ENCODE results near the gene ZSCAN2.
"Not testable (repeated sequence)": the region's sequence is repeated elsewhere in the genome, so short reads cannot be mapped to it uniquely, and the experiment has no call there.

The ZSCAN2 gene

DNA sequence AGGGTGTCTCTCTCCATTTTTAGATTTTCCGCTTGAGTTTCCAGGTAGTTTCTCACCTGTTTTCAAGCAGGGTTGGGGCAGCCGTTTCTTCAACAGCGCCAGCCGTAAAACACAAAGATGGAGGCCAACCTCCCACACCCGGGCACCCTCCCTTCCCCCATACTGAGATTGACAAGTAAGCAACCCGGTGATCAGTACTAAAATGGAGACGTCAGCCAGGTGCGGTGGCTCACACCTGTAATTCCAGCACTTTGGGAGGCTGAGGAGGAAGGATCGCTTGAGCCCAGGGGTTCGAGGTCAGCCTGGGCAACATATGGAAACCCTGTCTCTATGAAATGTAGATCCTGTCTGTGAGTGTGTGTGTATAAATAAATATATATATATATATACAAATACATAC is 903 bp upstream of the ZSCAN2 start:
- DNase-seq = no peak

DNA sequence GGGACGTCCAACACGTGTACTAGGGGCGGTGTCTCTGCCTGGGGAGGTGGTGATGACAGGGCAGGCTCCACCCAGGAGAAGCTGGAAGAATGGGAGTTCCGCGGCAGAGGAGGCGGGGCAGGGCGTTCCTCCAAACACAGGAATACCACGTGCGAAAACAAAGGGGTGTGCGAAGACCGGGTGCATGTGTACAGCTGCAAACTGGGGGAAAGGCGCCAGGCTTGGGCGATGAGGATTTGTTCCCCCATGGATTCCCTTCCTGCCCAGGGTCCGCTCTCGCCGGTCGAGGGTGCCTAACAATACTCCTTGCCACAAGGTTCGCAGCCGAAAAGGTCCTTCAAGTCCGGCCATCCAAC is 500 bp upstream of the ZSCAN2 start:
- DNase-seq = peak; percentile 66

DNA sequence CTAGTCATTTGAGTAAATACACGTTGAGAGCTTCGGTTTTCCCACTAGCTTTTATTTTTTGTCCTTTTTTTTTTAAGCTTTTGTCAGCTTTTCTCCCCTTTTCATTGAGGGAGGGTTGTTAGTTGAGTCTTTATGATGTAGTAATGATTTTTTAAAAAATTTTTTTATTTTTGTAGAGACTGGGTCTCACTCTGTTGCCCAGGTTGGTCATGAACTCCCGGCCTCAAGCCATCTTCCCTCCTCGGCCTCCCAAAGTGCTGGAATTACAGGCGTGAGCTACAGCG is 688 bp downstream of the ZSCAN2 start:
- DNase-seq = no peak

DNA sequence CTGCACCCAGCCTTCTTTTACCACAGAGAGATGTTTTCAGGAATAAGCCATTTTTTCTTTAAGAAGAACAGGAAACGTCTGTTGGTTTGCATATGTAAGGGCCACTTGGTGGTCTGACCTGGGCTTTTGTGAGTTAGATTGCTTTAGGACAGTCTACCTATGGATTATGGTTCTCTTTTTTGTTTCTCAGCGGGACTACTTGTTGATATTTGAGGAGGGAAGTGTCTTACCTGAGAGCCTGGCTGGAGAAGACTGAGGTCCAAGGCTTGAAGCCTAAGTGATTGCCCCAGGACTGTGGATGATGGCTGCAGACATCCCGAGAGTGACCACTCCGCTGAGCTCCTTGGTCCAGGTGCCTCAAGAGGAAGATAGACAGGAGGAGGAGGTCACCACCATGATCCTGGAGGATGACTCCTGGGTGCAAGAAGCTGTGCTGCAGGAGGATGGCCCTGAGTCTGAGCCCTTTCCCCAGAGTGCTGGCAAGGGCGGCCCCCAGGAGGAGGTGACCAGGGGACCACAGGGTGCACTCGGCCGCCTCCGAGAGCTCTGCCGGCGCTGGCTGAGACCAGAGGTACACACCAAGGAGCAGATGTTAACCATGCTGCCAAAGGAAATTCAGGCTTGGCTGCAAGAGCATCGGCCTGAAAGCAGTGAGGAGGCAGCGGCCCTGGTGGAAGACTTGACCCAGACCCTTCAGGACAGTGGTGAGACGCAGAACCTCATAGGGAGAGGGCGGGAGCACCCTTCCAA is 3.0 kb downstream of the ZSCAN2 start:
- no peak for DNase-seq

DNA sequence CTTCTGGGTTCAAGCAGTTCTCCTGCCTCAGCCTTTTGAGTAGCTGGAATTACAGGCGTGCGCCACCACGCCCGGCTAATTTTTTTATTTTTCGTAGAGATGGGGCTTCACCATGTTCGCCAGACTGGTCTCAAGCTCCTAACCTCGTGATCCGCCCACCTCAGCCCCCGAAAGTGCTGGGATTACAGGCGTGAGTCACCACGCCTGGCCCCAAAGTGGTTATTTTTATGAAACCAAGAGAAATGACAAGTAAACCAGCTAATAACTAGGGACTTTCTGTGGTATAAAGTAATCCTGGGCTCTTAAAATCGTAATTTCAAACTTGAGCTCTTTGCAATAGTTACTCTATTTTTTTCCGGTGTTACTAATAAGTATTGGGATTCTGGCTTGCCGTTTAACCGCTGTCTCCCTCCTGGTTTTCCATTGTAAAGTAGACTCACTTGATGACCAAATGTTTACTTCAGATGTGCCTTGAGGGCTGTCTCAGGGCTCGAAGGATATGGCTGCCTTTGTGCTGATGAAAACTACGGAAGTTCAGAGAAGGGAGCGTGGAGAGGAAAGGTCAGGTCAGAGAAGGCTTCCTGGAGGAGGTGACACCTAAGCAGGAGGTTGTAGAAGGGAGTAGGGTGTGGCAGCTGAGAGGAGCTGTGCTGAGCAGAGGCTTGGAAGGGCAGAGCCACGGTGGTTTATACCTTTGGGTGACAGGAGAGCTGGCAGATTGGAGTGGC is 4.2 kb downstream of the ZSCAN2 start:
- no peak for DNase-seq

DNA sequence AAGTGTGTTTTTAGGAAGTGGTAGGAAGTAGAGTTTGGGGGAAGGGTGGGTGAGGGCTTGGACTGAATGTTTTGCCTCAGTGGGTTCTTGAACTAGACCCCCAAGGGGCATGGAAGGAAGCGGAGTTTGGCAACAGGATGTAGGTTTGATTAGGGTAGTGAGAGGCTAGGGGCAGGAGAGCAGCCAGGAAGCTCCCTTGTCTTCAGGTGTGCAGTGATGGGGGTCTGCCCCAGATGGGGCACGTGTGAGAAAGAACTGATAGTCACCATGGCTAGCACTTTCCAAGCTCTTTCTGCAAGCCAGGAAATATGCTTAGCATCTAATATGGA is 4.7 kb downstream of the ZSCAN2 start:
- no peak for DNase-seq

DNA sequence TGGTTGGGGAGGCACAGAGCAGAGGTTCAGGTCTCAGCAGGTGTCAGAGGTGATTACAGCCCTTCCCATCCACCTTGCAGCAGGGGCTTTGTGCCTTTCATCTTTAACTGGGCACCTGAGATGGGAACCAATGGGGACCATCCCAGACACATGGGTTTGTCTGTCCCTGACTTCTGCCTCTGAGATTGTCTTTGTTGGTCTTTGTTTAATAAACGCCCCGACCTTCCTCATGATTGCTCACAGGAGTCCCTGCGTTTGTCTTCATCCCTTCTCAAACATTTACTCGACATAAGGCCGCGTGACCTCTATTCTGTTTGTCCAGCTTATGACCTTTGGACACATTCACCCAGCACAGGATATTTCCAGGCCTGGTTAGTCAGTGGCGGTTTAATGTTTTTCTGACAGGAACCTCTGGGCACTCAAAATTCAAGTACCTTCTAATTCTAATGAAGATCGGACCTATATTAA is 5.9 kb downstream of the ZSCAN2 start:
- DNase-seq = no peak

DNA sequence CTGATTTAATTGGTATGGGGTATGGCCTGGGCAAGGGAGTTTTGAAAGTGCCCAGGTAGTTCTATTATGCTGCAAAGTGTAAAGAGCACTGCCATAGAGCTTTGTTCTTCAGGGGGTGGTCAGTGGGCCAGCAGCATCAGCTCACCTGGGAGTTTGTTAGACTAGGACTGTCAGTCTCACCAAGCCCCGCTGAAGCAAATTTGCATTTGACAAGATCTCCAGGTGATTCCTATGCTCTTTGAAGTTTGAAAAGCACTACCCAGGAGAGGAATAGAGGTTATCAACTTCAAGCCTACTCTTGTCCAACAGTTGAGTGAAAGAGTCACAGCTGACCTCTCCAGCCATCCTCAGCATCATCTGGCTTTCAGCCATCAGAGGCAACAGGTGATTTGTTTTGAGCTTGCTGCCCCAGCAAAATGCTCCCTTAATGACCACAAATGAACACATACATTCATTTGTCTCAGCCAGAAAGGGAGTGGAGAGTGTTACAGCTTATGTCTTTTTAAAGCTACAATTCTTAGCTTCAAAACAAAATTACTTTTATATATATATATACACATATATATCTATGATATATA is 8.0 kb downstream of the ZSCAN2 start:
- DNase-seq = no peak

DNA sequence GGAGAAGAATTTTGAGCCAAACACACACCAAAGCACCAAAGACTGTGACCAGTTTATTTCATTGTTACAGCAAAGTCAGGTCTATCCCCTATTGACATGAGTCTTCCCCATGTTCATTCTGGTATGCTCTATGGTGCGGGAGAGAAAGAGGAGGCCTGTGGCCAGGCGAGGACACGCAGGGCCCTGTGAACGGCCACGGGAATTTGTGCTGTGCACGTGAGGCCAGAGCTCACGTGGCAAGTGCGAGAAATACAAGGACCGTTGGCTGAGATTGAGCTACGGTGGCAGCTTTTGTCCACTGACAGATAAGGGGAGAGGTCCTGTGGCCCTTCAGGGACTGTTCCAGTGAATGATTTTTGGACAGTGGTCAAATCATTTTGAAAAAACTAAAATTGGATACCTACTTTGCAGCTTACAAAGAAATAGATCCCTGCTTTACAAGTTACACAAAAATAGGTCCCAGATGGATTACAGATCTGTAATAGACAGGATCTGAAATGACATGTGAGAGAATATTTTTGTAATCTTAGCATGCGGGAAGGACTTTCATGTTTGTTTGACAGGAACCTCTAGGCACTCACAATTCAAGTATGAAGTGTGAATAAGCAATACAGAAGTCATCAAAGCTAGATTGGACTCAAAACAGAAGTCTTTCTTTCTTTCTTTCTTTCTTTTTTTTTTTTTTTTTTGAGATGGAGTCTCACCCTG is 9.2 kb downstream of the ZSCAN2 start:
- DNase-seq = no peak

DNA sequence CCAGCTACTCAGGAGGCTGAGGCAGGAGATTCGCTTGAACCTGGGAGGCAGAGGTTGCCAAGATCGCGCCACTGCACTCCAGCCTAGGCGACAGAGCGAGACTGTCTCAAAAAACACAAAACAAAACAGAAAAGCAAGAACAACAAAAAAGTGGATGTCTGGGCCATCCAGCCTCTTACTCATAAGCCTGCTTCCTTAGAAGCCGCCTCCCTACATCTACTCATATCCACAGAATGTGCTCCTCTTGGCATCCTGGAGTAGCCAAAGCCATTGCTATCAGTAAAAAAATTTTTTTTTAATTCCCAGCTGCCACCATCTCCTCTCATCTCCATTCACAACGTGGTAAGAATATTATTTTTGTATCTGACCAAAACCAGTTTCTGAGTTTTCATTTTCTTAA is 10.8 kb downstream of the ZSCAN2 start:
- no peak for DNase-seq

DNA sequence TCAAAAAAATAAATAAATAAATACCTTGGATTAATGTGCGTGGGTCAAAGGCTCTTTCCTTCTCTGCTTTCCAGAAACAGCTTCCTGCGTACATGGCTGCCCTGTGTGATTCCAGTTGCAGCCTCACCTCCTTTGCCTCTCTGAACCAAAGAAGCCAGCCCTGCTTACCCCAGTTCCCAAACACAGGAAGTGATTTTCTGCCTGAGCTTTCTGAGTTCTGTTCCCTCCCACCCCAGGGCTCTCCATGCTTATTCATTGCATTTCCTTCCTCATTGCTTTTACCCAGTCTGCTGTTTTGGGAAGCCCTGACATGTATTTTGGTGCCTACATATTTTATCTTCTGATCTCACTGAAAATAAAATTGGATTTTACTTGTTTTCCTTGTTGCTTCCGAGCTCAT is 15.4 kb downstream of the ZSCAN2 start:
- DNase-seq = no peak

DNA sequence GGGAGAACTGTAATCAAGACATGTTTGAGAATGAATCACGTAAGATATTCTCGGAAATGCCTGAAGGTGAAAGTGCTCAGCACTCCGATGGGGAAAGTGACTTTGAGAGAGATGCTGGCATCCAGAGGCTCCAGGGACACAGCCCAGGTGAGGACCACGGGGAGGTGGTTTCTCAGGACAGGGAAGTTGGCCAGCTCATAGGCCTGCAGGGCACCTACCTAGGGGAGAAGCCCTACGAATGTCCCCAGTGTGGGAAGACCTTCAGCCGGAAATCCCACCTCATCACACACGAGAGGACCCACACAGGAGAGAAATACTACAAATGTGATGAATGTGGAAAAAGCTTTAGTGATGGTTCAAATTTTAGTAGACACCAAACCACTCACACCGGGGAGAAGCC is 19.8 kb downstream of the ZSCAN2 start:
- DNase-seq = no peak

DNA sequence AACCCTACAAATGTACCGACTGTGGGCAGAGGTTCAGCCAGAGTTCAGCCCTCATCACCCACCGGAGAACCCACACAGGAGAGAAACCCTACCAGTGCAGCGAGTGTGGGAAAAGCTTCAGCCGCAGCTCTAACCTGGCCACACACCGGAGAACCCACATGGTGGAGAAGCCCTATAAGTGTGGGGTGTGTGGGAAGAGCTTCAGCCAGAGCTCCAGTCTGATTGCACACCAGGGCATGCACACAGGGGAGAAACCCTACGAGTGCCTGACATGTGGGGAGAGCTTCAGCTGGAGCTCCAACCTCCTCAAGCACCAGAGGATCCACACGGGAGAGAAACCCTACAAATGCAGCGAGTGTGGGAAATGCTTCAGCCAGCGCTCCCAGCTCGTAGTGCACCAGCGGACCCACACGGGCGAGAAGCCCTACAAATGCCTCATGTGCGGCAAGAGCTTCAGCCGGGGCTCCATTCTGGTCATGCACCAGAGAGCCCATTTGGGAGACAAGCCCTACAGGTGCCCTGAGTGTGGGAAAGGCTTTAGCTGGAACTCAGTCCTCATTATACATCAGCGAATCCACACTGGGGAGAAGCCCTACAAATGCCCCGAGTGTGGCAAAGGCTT is 20.7 kb downstream of the ZSCAN2 start:
- no peak for DNase-seq

DNA sequence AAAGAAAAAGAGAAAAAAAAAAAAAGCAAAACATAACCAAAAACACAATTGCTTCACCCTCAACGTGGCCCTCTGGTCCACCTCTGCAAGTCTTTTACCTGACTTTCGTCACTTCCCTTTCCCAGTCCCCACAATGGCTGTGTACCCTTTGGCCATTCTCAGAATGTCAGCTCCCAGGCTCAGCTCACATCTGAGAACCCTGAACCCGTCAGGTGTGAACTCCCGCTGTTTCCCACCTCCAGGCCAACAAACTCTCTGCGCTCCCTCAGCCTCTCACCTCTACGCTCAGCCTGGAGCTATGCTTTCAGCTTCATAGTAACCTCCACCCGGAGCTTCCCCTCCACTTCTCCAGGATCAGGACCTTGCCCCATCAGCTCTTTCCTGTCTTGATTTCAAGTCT is 23.6 kb downstream of the ZSCAN2 start:
- no peak for DNase-seq

DNA sequence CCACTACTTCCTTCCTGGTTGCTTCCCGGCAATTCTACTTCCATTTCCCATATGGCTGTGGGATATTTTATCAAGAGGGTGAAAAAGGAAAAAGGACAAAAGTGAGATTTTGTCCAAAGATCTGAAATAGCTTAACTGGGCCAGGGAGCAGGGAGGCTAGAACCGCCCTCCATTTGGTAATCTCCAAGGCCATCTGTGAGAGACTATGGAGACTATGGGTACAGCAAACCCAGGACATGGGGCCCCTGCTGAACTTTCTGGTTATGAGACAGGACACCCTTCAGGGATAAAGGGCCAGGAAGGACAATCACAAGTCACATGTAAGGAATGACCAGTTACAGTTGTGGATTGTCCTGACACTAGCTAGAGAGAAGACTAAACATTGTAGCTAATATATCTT is 24.3 kb downstream of the ZSCAN2 start:
- DNase-seq = no peak

DNA sequence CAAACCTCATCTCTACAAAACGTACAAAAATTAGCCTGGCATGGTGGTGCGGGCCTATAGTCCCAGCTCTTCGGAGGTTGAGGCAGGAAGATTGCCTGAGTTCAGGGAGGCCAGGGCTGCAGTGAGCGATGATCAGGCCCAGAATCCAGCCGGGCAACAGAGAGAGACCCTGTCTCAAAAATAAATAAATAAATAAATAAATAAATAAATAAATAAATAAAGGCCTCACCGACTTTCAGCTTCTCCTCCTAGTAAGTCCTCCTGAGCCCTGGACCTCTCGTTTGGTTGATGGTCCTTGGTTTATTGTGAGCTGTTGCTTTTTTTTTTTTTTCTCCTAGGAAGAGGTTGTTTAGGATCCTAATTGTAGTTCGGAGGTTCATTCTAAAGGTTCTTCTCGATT is 28.2 kb downstream of the ZSCAN2 start:
- DNase-seq = no peak

DNA sequence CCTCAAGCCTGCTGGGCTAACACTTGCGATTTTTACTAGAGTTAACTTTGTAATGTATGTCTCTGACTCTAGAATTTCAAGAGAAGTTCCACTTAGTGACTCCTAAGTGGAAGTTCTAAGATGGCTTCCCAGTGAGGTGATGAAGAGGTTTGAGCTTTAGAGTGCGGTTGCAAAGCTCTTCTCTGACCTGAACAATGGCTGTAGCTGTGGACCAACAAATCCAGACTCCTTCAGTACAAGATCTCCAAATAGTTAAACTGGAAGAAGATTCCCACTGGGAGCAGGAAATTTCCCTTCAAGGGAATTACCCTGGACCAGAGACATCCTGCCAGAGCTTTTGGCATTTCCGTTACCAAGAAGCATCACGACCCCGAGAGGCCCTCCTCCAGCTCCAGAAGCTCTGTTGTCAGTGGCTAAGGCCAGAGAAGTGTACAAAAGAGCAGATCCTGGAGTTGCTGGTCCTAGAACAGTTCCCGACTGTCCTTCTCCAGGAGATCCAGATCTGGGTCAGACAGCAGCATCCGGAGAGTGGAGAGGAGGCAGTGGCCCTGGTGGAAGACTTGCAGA is 31.0 kb downstream of the ZSCAN2 start:
- no peak for DNase-seq

DNA sequence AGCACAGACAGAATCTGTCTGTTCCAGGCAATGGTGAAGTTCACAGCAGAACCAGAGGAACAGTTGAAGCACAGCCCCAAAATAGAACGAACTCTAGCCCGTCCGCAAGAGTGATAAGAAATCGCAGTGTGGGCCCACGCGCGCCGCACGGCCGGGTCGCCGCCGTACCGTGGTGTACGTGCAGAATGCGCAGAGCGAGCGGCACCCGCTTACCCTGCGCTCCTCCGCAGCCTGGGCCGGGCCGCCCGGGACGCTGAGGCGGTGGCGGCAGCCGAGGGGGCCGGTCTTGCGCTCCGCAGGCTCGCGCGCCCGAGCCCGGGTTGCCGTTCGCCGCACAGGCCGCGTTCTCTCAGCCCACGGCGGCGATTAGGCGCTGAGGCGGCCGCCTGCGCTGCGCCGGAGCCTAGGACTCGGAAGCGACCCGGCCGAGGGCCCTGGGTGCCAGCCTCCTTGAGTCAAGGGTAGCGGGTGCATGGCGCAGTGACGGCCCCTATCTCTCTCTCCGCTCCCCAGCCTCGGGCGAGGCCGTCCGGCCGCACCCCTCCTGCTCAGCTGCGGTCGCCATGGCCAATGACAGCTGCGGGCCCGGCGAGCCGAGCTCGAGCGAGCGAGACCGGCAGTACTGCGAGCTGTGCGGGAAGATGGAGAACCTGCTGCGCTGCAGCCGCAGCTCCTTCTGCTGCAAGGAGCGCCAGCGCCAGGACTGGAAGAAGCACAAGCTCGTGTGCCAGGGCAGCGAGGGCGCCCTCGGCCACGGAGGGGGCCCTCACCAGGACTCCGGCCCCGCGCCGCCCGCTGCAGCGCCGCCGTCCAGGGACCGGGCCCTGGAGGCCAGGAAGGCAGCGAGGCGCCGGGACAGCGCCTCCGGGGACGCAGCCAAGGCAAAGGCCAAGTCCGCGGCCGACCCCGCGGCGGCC is 32.8 kb downstream of the ZSCAN2 start:
- DNase-seq = no peak

DNA sequence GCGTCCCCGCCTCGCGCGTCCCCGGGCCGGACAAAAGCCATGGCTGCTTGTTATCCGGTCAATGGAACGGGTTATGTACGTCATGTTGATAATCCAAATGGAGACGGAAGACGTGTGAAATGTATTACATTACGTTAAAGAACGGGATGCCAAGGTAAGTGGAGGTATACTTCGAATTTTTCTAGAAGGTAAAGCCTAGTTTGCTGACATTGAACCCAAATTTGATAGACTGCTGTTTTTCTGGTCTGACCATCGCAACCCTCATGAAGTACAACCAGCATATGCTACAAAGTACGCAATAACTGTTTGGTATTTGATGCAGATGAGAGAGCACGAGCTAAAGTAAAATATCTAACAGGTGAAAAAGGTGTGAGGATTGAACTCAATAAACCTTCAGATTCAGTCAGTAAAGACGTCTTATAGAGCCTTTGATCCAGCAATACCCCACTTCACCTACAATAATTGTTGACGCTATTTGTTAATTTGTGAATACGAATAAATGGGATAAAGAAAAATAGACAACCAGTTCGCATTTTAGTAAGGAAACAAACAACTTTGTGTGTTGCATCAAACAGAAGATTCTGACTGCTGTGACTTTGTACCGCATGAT is 33.5 kb downstream of the ZSCAN2 start:
- DNase-seq = no peak

DNA sequence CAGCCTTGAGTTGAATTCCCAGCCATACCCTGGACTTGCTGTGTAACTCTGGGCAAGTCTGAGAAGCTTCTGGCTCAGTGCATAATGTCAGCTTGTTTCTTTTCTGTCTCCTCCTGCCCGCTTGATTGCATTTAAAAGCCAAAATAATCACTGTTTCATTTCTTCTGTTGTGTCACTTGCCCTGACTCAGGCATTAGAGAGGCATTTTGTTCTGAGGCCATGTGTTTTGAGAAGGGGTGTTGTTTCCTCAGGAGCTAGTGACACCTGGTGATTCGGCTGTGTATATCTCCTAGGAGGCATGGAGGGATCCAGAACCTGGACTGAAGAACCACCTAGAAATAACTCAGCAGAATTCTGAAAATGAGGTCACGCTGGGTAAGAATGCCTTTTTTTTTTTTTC is 37.3 kb downstream of the ZSCAN2 start:
- DNase-seq = no peak

DNA sequence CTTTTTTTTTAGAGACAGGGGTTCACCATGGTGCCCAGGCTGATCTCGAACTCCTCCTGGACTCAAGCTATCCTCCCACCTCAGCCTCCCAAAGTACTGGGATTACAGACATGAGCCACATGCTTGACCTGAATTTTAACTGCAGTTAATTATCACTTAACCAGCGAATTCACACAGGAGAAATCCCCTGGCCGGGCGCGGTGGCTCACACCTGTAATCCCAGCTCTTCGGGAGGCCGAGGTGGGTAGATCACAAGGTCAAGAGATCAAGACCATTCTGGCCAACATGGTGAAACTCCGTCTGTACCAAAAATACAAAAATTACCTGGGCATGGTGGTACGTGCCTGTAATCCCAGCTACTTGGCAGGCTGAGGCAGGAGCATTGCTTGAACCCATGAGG is 41.1 kb downstream of the ZSCAN2 start:
- not testable (repeated sequence) for DNase-seq

DNA sequence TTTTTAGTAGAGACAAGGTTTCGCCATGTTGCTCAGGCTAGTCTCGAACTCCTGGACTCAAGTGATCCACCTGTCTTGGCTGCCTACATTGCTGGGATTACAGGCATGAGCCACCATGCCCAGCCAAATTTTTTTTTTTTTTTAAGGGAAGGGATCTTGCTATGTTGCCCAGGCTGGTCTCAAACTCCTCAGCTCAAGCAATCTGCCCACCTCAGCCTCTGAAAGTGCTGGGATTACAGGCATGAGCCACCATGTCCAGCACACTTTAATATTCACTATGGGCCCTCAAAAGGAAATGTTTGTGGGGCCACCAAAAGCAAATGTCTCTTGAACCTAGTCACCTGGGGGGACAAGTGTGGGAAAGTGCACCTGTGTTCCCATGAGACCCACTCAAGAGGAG is 41.8 kb downstream of the ZSCAN2 start:
- DNase-seq = not testable (repeated sequence)

Data from SHP77 treated with DMSO at 0.1 percent for 48 hours (cell line).